ENCODE data around the gene PKD1. TPM values are rescaled to one million over a fixed set of nuclear protein-coding genes. Genes with fewer than 3 reads are reported as not detected.
A peak's percentile ranks its signal among the peaks of the same experiment; 100 is the strongest.

PKD1 gene
- total RNA-seq, 1 experiment from 2014 or later: 91.5 TPM

DNA sequence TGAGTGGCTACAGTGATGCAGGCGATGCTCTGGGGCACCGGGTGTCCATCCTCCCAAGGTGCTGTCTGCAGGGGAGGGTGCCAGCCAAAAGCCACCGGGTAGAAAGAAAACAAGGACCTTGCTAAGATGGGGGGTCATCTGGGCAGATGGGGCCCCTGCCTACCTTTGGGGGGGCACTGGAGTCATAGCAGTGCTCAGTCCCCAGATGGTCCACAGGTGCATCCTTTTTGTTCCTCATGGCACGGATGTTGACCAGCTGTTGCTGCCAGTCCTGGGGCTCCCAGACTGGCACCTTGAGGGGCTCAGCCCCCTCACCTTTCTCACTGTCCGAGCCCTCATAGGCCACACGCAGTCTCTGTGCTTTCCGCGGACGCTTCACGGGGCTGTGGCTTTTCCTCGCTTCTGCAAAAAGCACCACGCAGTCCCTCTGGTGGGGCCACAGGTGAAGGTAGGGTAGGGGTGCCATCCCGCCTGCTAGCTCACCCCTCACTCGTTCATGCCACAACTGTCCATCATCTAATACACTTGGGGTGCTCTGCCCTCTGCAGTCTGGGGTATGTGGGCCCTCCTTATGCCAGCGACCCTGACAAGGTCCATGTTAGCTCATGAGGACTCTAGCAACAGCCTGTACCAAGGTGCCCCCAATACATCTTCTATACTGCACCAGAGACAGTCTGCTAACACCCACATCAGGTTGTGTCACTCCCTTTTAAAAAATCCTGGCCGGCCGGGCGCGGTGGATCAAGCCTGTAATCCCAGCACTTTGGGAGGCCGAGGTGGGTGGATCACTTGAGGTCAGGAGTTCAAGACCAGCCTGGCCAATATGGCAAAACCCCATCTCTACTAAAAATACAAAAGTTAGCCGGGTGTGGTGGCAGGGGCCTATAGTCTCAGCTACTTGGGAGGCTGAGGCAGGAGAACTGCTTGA lies 89.5 kb downstream of the PKD1 start:
- DNase-seq: no peak
- peaks cover 26% of the 10 kb centered on the region for H3K79me2 ChIP-seq (ENCODE audit: low read depth)
- peaks cover 42% of the 10 kb centered on the region for H3K4me1 ChIP-seq (replicated peaks; ENCODE audit: insufficient read depth)
- no peaks in the 10 kb centered on the region for H3K36me3 ChIP-seq (ENCODE audit: low read depth)
- peak overlapping the region; percentile 88; the same call in 1 of the 2 replicates for H3K4me3 ChIP-seq
- TF ChIP-seq EZH2 (IDR thresholded peaks at IDR 0.05; ENCODE audit: low read depth): no peak
- TF ChIP-seq, protein P1, sequence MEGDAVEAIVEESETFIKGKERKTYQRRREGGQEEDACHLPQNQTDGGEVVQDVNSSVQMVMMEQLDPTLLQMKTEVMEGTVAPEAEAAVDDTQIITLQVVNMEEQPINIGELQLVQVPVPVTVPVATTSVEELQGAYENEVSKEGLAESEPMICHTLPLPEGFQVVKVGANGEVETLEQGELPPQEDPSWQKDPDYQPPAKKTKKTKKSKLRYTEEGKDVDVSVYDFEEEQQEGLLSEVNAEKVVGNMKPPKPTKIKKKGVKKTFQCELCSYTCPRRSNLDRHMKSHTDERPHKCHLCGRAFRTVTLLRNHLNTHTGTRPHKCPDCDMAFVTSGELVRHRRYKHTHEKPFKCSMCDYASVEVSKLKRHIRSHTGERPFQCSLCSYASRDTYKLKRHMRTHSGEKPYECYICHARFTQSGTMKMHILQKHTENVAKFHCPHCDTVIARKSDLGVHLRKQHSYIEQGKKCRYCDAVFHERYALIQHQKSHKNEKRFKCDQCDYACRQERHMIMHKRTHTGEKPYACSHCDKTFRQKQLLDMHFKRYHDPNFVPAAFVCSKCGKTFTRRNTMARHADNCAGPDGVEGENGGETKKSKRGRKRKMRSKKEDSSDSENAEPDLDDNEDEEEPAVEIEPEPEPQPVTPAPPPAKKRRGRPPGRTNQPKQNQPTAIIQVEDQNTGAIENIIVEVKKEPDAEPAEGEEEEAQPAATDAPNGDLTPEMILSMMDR (conservative IDR thresholded peaks at IDR 0.05): no peak
- no peaks in the 10 kb centered on the region for H4K20me1 ChIP-seq (ENCODE audit: insufficient read depth)
- H2AFZ ChIP-seq: no peak overlapping the region
- CTCF ChIA-PET: no interaction called here
- no peaks in the 10 kb centered on the region for H3K9me2 ChIP-seq (ENCODE audit: insufficient read depth)
- no peaks in the 10 kb centered on the region for H3K27me3 ChIP-seq (ENCODE audit: insufficient read depth, low read depth)
- H3F3A ChIP-seq (ENCODE audit: insufficient read depth, low read depth): peaks cover 31% of the 10 kb centered on the region
- POLR2A ChIA-PET (ENCODE audit: unreplicated experiment): interaction anchor here (0.7 kb wide), 1 partner anchor 43 kb away, joined by 6 read pairs; no protein-coding TSS in a partner anchor
- no TSS peak for BruUV-seq (replicated peaks)
- no peak overlapping the region for H3K27ac ChIP-seq
- H3K4me2 ChIP-seq: peak overlapping the region; percentile 94
- intact Hi-C loops (cut with micrococcal nuclease; ENCODE audit: unreplicated experiment): loop anchor here (2.0 to 10.0 kb wide), 3 partner anchors 13 to 559 kb away; partner anchors contain the start of genes GFER and NOXO1
- H3K9me3 ChIP-seq (ENCODE audit: insufficient read depth, low read depth): no peaks in the 10 kb centered on the region

DNA sequence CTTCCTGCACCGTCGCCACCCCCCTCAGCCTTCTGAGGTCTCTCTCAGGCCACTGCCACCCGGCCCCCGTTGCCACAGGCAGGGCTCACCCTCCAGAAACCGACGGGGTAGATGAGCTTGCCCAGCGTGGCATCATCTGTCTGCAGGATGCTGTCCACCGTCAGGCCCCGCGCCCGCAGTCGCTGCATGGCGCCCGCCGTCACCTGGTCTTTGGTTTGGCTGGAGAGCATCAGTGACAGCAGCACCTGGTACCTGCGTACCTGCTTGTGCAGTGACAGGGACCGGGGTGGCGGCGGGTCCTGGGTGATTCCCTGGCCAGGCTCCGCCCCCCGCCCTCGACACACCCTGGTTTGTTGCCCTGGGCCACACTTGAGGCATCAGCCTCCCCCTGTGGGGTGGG lies 91.2 kb downstream of the PKD1 start:
- Histone ChIP-seq H3K9me3 (ENCODE audit: insufficient read depth, low read depth) (no peaks in the 10 kb centered on the region), H3K79me2 (ENCODE audit: low read depth) (peaks cover 25% of the 10 kb centered on the region), H3K4me1 (replicated peaks; ENCODE audit: insufficient read depth) (peaks cover 57% of the 10 kb centered on the region), H3K9me2 (ENCODE audit: insufficient read depth) (no peaks in the 10 kb centered on the region), H3K27me3 (ENCODE audit: insufficient read depth, low read depth) (no peaks in the 10 kb centered on the region), H2AFZ (no peak overlapping the region), H3K27ac (no peak overlapping the region), H3F3A (ENCODE audit: insufficient read depth, low read depth) (peaks cover 42% of the 10 kb centered on the region), H4K20me1 (ENCODE audit: insufficient read depth) (no peaks in the 10 kb centered on the region), H3K4me2 (no peak overlapping the region), H3K36me3 (ENCODE audit: low read depth) (no peaks in the 10 kb centered on the region), H3K4me3 (no peak overlapping the region)
- no peak for DNase-seq
- BruUV-seq (replicated peaks): no TSS peak
- intact Hi-C loops (cut with micrococcal nuclease; ENCODE audit: unreplicated experiment): loop anchor here (10.0 kb wide), 1 partner anchor 560 kb away; no protein-coding TSS in a partner anchor
- POLR2A ChIA-PET (ENCODE audit: unreplicated experiment): no interaction called here
- CTCF ChIA-PET: interaction anchor here (0.7 kb wide), 1 partner anchor 103 kb away, joined by 3 read pairs; no protein-coding TSS in a partner anchor
- TF ChIP-seq, protein P1 (conservative IDR thresholded peaks at IDR 0.05): no peak
- no peak for TF ChIP-seq EZH2 (IDR thresholded peaks at IDR 0.05; ENCODE audit: low read depth)

DNA sequence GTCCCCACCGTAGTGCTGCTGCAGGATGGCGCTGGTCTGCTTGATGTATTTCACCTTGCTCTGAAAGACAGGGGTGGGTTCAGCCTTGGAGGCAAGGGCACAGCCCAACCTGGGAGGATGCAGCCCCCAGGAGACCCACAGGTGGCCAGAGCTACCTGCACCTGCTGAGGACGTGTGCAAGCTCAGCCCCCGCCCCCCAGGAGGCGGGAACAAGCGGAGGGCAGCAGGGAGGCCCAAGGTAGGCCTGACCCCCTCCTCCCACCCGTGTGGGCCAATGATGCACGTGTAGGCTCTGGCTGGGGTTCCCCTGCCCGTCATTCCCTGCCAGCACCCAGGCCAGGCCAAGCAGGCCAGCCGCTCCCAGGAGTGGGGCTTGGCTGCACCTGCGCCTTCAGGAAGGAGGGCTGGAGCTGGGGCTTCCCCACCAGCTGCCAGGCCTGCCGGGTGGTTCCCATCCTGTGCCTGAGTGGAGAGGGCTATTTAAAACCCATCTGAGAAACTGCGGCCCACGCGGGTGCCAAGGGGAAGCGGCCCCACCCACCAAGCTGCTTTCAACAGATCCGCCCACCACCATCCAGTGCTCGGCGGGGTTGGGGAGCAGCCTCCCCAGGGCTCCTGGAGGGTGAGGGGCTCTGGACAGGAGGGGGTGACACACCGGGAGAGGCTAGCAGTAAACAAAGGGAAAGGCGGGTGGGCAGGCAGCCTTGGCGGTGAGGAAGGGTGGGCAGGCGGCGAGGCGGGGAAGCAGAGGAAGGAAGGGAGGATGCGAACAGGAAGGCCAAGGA lies 91.8 kb downstream of the PKD1 start:
- Histone ChIP-seq H3K36me3 (ENCODE audit: low read depth) (no peaks in the 10 kb centered on the region), H3F3A (ENCODE audit: insufficient read depth, low read depth) (peaks cover 42% of the 10 kb centered on the region), H4K20me1 (ENCODE audit: insufficient read depth) (no peaks in the 10 kb centered on the region), H3K4me3 (no peak overlapping the region), H3K27ac (no peak overlapping the region), H3K9me3 (ENCODE audit: insufficient read depth, low read depth) (no peaks in the 10 kb centered on the region), H3K4me2 (no peak overlapping the region), H3K4me1 (replicated peaks; ENCODE audit: insufficient read depth) (peaks cover 56% of the 10 kb centered on the region), H3K9me2 (ENCODE audit: insufficient read depth) (no peaks in the 10 kb centered on the region), H3K27me3 (ENCODE audit: insufficient read depth, low read depth) (no peaks in the 10 kb centered on the region), H2AFZ (no peak overlapping the region), H3K79me2 (ENCODE audit: low read depth) (peaks cover 18% of the 10 kb centered on the region)
- CTCF ChIA-PET: interaction anchor here (0.6 kb wide), 2 partner anchors 47 to 96 kb away, joined by 4 to 6 read pairs; no protein-coding TSS in a partner anchor
- POLR2A ChIA-PET (ENCODE audit: unreplicated experiment): interaction anchor here (0.5 to 0.6 kb wide), 2 partner anchors 36 to 65 kb away, joined by 3 read pairs; no protein-coding TSS in a partner anchor
- TF ChIP-seq, protein P1 (conservative IDR thresholded peaks at IDR 0.05): no peak
- no peak for TF ChIP-seq EZH2 (IDR thresholded peaks at IDR 0.05; ENCODE audit: low read depth)
- BruUV-seq (replicated peaks): no TSS peak
- DNase-seq: no peak
- intact Hi-C loops (cut with micrococcal nuclease; ENCODE audit: unreplicated experiment): loop anchor here (1.0 to 10.0 kb wide), 3 partner anchors 9 to 561 kb away; no protein-coding TSS in a partner anchor
